Stimulated activated CD4-positive, alpha-beta T cell treated with anti-CD3 and anti-CD28 coated beads, Interleukin-4, amount 100 ng/mL, for 1 hour (primary cell): ENCODE data around the gene PRSS2.

Experiments used
- DNase-seq: peaks from one replicate; pipeline ENCODE4 v3.0.0-alpha.2; 2020

The PRSS2 gene

GRCh38 chr7:142805350-142806021 lies 34.7 kb downstream of the PRSS2 start:
- DNase-seq, result no peak

GRCh38 chr7:142806022-142806356 lies 35.2 kb downstream of the PRSS2 start:
- DNase-seq, result no peak

GRCh38 chr7:142806957-142807356 lies 36.2 kb downstream of the PRSS2 start:
- DNase-seq, result no peak

GRCh38 chr7:142807855-142808460 lies 37.2 kb downstream of the PRSS2 start:
- DNase-seq, result no peak

GRCh38 chr7:142808461-142808801 lies 37.7 kb downstream of the PRSS2 start:
- DNase-seq, result no peak

- peak; percentile 89 for DNase-seq
Measured at GRCh38 chr7:142808802-142809583, 38.2 kb downstream of the PRSS2 start.

GRCh38 chr7:142809671-142810070 lies 38.9 kb downstream of the PRSS2 start:
- DNase-seq, result no peak

GRCh38 chr7:142811154-142811737 lies 40.5 kb downstream of the PRSS2 start:
- DNase-seq, result no peak

- no peak for DNase-seq
Measured at GRCh38 chr7:142812437-142813215, 41.9 kb downstream of the PRSS2 start.

GRCh38 chr7:142813226-142813625 lies 42.5 kb downstream of the PRSS2 start:
- DNase-seq, result no peak

- DNase-seq, result no peak
Measured at GRCh38 chr7:142813699-142814098, 42.9 kb downstream of the PRSS2 start.

- no peak for DNase-seq
Measured at GRCh38 chr7:142814451-142814850, 43.7 kb downstream of the PRSS2 start.

GRCh38 chr7:142815134-142815533 lies 44.4 kb downstream of the PRSS2 start:
- no peak for DNase-seq

- no peak for DNase-seq
Measured at GRCh38 chr7:142817506-142817905, 46.7 kb downstream of the PRSS2 start.

- no peak for DNase-seq
Measured at GRCh38 chr7:142819530-142819929, 48.8 kb downstream of the PRSS2 start.

GRCh38 chr7:142822714-142823113 lies 51.9 kb downstream of the PRSS2 start:
- DNase-seq, result no peak
